Osteoblast (primary cell): ENCODE data around the gene PRUNE1. TPM values are rescaled to one million over a fixed set of nuclear protein-coding genes. Genes with fewer than 3 reads are reported as not detected.
A peak's percentile ranks its signal among the peaks of the same experiment; 100 is the strongest.

Source experiments
- DNase-seq: peaks from one replicate; pipeline ENCODE4 v3.0.0; 2011; ENCODE audit warnings: low spot score, mixed read lengths; ENCODE audit not compliant: insufficient read length; ENCODE audit errors: missing footprints
- H2AFZ ChIP-seq: 2 replicates; pipeline ENCODE4 v1.6.0; 2011; ENCODE audit warnings: mild to moderate bottlenecking, low read length
- H3K27ac ChIP-seq: 2 replicates; pipeline ENCODE4 v1.5.1; 2011; ENCODE audit warnings: mild to moderate bottlenecking, low read depth, low read length, moderate library complexity
- H3K27me3 ChIP-seq: 2 replicates; pipeline ENCODE4 v1.6.0; 2012; ENCODE audit warnings: mild to moderate bottlenecking, control low read depth, inconsistent platforms, low read length, moderate library complexity; ENCODE audit not compliant: insufficient read depth
- H3K36me3 ChIP-seq: 2 replicates; pipeline ENCODE4 v1.5.1; 2011; ENCODE audit warnings: mild to moderate bottlenecking, low read length, control low read depth, moderate library complexity; ENCODE audit not compliant: insufficient read depth
- H3K4me1 ChIP-seq: 2 replicates; pipeline ENCODE4 v1.5.1; 2011; ENCODE audit warnings: mild to moderate bottlenecking, low read length, control low read depth, moderate library complexity; ENCODE audit not compliant: insufficient read depth
- H3K4me2 ChIP-seq: 2 replicates; pipeline ENCODE4 v1.6.0; 2011; ENCODE audit warnings: mild to moderate bottlenecking, low read length; ENCODE audit not compliant: insufficient read depth
- H3K4me3 ChIP-seq: fragments of 200-600 bp; sonication (generic); 3 replicates; pipeline ENCODE4 v1.5.1; 2012; ENCODE audit warnings: mild to moderate bottlenecking, low read length, inconsistent platforms; ENCODE audit not compliant: insufficient read depth
- H3K79me2 ChIP-seq: 2 replicates; pipeline ENCODE4 v1.6.0; 2012; ENCODE audit warnings: mild to moderate bottlenecking, low read length, control low read depth, inconsistent platforms; ENCODE audit not compliant: insufficient read depth
- H3K9me3 ChIP-seq: 2 replicates; pipeline ENCODE4 v1.5.1; 2011; ENCODE audit warnings: low read depth, low read length, control low read depth
- H4K20me1 ChIP-seq: 2 replicates; pipeline ENCODE4 v1.6.0; 2012; ENCODE audit warnings: mild to moderate bottlenecking, low read length, control low read depth; ENCODE audit not compliant: insufficient read depth
- small RNA-seq: library from RNA; depleted of rRNA; stranded (forward); fragments of <200 nt; gene quantifications from one replicate; pipeline ENCODE3, GENCODE V24; 2012
- total RNA-seq: library from RNA; depleted of rRNA; stranded (reverse); fragments of >200 nt; gene quantifications from 2 replicates; pipeline ENCODE4 v1.2.3, GENCODE V29; 2012
- TF ChIP-seq, protein P1 (sequence below): IDR thresholded peaks from 2 replicates; pipeline ENCODE4 v1.5.1; 2011; ENCODE audit warnings: mild to moderate bottlenecking, low read depth, low read length, moderate library complexity; ENCODE audit errors: extremely low read depth

Gene PRUNE1
- total RNA-seq, 1 donor: 11.6 TPM

DNA sequence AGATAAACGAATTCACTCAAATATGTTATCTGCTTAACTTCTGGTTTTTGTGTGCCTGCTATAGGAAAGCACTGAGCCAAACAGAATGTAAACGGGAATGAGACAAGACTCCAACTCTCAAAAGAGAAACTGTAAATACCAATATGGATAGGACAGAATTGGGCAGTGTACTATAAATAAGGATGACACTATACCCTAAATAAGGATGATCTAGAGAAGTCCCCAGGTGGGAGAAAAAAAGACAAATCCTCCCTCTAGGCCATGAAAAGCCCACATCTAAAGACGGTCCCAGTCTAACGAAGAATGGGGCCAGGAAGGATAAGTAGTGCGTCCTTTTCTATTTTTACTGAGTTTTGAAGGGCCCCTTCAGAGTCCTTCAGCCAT is 60.8 kb downstream of the PRUNE1 start:
- Histone ChIP-seq H3K4me2 (no peak overlapping the region), H3K4me1 (peaks cover 7% of the 10 kb centered on the region), H2AFZ (no peak overlapping the region), H3K36me3 (peaks cover 13% of the 10 kb centered on the region), H4K20me1 (no peaks in the 10 kb centered on the region), H3K79me2 (peaks cover 39% of the 10 kb centered on the region), H3K27ac (peak overlapping the region; percentile 97), H3K27me3 (no peaks in the 10 kb centered on the region), H3K9me3 (no peaks in the 10 kb centered on the region), H3K4me3 (no peak overlapping the region)
- TF ChIP-seq, protein P1, sequence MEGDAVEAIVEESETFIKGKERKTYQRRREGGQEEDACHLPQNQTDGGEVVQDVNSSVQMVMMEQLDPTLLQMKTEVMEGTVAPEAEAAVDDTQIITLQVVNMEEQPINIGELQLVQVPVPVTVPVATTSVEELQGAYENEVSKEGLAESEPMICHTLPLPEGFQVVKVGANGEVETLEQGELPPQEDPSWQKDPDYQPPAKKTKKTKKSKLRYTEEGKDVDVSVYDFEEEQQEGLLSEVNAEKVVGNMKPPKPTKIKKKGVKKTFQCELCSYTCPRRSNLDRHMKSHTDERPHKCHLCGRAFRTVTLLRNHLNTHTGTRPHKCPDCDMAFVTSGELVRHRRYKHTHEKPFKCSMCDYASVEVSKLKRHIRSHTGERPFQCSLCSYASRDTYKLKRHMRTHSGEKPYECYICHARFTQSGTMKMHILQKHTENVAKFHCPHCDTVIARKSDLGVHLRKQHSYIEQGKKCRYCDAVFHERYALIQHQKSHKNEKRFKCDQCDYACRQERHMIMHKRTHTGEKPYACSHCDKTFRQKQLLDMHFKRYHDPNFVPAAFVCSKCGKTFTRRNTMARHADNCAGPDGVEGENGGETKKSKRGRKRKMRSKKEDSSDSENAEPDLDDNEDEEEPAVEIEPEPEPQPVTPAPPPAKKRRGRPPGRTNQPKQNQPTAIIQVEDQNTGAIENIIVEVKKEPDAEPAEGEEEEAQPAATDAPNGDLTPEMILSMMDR: no peak
- DNase-seq: no peak

GRCh38 chr1:151070474-151071276 is 62.4 kb downstream of the PRUNE1 start, which contains the start of gene GABPB2:
Gene GABPB2, plus strand, starts transcription at chr1:151070761. Its CDS starts 17,429 bp downstream, at chr1:151088190.
- DNase-seq: peak; percentile 96
- peaks cover 7% of the 10 kb centered on the region for H3K4me1 ChIP-seq

DNA sequence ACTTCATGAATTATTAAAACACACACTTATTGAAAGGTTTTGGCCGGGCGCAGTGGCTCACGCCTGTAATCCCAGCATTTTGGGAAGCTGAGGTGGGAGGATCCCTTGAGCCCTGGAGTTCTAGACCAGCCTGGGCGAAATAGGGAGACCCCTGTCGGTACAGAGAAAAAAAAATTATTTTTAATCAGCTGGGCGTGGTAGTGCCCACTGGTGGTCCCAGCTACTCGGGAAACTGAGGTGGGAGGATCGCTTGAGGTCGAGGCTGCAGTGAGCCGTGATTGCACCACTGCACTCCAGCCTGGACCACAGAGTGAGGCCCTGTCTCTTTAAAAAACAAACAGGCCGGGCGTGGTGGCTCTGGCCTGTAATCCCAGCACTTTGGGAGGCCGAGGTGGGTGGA is 64.0 kb downstream of the PRUNE1 start:
- no peaks in the 10 kb centered on the region for H4K20me1 ChIP-seq
- H3K27me3 ChIP-seq: no peaks in the 10 kb centered on the region
- no peak overlapping the region for H2AFZ ChIP-seq
- H3K4me1 ChIP-seq: peaks cover 7% of the 10 kb centered on the region
- DNase-seq: no peak
- H3K4me3 ChIP-seq: no peak overlapping the region
- no peak overlapping the region for H3K27ac ChIP-seq
- TF ChIP-seq, protein P1: no peak
- peak overlapping the region; percentile 99 for H3K4me2 ChIP-seq
- peaks cover 12% of the 10 kb centered on the region for H3K79me2 ChIP-seq
- H3K36me3 ChIP-seq: peaks cover 10% of the 10 kb centered on the region
- H3K9me3 ChIP-seq: no peaks in the 10 kb centered on the region

More at GRCh38 chr1:151070474-151071276, 62.4 kb downstream of the PRUNE1 start, which contains the start of gene GABPB2:
- peak within 1 kb of the TSS; percentile 96 for H3K4me3 ChIP-seq
- H2AFZ ChIP-seq: peak within 1 kb of the TSS; percentile 89
- H3K79me2 ChIP-seq: peaks cover 23% of the 10 kb centered on the region
- no peaks in the 10 kb centered on the region for H3K27me3 ChIP-seq
- H4K20me1 ChIP-seq: no peaks in the 10 kb centered on the region
- peak within 1 kb of the TSS; percentile 97 for H3K27ac ChIP-seq
- TF ChIP-seq, protein P1: peak; percentile 61
- peaks cover 13% of the 10 kb centered on the region for H3K36me3 ChIP-seq
- H3K9me3 ChIP-seq: no peaks in the 10 kb centered on the region
- peak within 1 kb of the TSS; percentile 99 for H3K4me2 ChIP-seq

Small RNAs within 50 kb of the gene (small RNA-seq; reads per million reads assigned to genes)
- gene RNU6-884P: 0.60 reads per million

Other genes with a start within 250 kb of the PRUNE1 start
- gene CTSS, start 242.7 kb upstream of the PRUNE1 start, total RNA-seq: 10.9 and 16.3 TPM in 2 replicates
- gene CTSK, start 200.2 kb upstream of the PRUNE1 start, total RNA-seq: 617 and 761 TPM in 2 replicates
- 61.9 and 63.3 TPM in 2 replicates for gene ARNT, start 131.8 kb upstream of the PRUNE1 start, total RNA-seq
- gene CTXND2, start 121.3 kb upstream of the PRUNE1 start, total RNA-seq: not detected in 2 replicates
- gene SETDB1, start 82.1 kb upstream of the PRUNE1 start, total RNA-seq: 38.0 and 42.3 TPM in 2 replicates
- 159 and 164 TPM in 2 replicates for gene CERS2, start 33.6 kb upstream of the PRUNE1 start, total RNA-seq
- gene ANXA9, start 26.2 kb upstream of the PRUNE1 start, total RNA-seq: under 0.01 TPM in 2 replicates
- gene MINDY1, start 1.5 kb upstream of the PRUNE1 start, total RNA-seq: 17.1 and 18.1 TPM in 2 replicates
- under 0.01 and 1.2 TPM in 2 replicates for gene BNIPL, start 28.1 kb downstream of the PRUNE1 start, total RNA-seq
- 4.4 and 5.4 TPM in 2 replicates for gene C1orf56, start 39.3 kb downstream of the PRUNE1 start, total RNA-seq
- gene CDC42SE1, start 51.2 kb downstream of the PRUNE1 start, total RNA-seq: 44.8 and 49.6 TPM in 2 replicates
- 1.4 and 1.8 TPM in 2 replicates for gene MLLT11, start 51.9 kb downstream of the PRUNE1 start, total RNA-seq
- 15.6 and 16.3 TPM in 2 replicates for gene GABPB2, start 62.3 kb downstream of the PRUNE1 start, total RNA-seq
- 1.5 and 2.2 TPM in 2 replicates for gene SEMA6C, start 138.2 kb downstream of the PRUNE1 start, total RNA-seq
- not detected in 2 replicates for gene TNFAIP8L2, start 148.2 kb downstream of the PRUNE1 start, total RNA-seq
- 10.6 and 12.7 TPM in 2 replicates for gene LYSMD1, start 157.5 kb downstream of the PRUNE1 start, total RNA-seq
- gene SCNM1, start 157.7 kb downstream of the PRUNE1 start, total RNA-seq: 25.3 and 26.8 TPM in 2 replicates
- 0.36 TPM in 1 of 2 replicates, not detected in the other for gene TMOD4, start 167.5 kb downstream of the PRUNE1 start, total RNA-seq
- gene VPS72, start 181.7 kb downstream of the PRUNE1 start, total RNA-seq: 34.7 and 35.1 TPM in 2 replicates
- 64.5 and 67.7 TPM in 2 replicates for gene PIP5K1A, start 190.1 kb downstream of the PRUNE1 start, total RNA-seq
- 140 and 150 TPM in 2 replicates for gene PSMD4, start 246.3 kb downstream of the PRUNE1 start, total RNA-seq